ENCODE results near the gene PPARG. TPM values are rescaled to one million over a fixed set of nuclear protein-coding genes. Genes with fewer than 3 reads are reported as not detected.
"Not testable (repeated sequence)": the region's sequence is repeated elsewhere in the genome, so short reads cannot be mapped to it uniquely, and the experiment has no call there.

The PPARG gene
- total RNA-seq, 4 donors from 2014 or later: 9.7 to 17.8 (median 11.7) TPM

GRCh38 chr3:12275974-12276650 is 12.8 kb upstream of the PPARG start:
- Histone ChIP-seq H3K36me3 (no peaks in the 10 kb centered on the region), H3K4me1 (no peaks in the 10 kb centered on the region), H3K9me3 (no peaks in the 10 kb centered on the region), H3K27me3 (no peaks in the 10 kb centered on the region), H3K4me3 (no peak overlapping the region), H3K27ac (no peak overlapping the region)
- no peak for DNase-seq (ENCODE audit: low spot score in 2 of 2)
- TF ChIP-seq POLR2A (IDR thresholded peaks at IDR 0.05) (no peak), POLR2AphosphoS5 (IDR thresholded peaks at IDR 0.05) (no peak), EP300 (IDR thresholded peaks at IDR 0.05) (no peak)
- WGBS: 77% methylated on average over 3 of the region's 3 CpGs

- H3K4me1 ChIP-seq; H3K4me3 ChIP-seq; DNase-seq (ENCODE audit: low spot score in 2 of 2); H3K27me3 ChIP-seq; H3K36me3 ChIP-seq; H3K27ac ChIP-seq; H3K9me3 ChIP-seq: not testable (repeated sequence)
- WGBS: 97% methylated on average over 5 of the region's 5 CpGs
These were observed 12.0 kb upstream of the PPARG start for GRCh38 chr3:12276827-12277226.

GRCh38 chr3:12278566-12278965 is 10.3 kb upstream of the PPARG start:
- TF ChIP-seq POLR2AphosphoS5 (IDR thresholded peaks at IDR 0.05): no peak
- no peak for TF ChIP-seq CTCF (IDR thresholded peaks at IDR 0.05)
- no peak for TF ChIP-seq EP300 (IDR thresholded peaks at IDR 0.05)
- Histone ChIP-seq H3K36me3 (no peaks in the 10 kb centered on the region), H3K4me3 (no peak overlapping the region), H3K27me3 (no peaks in the 10 kb centered on the region), H3K4me1 (no peaks in the 10 kb centered on the region), H3K9me3 (no peaks in the 10 kb centered on the region), H3K27ac (no peak overlapping the region)
- WGBS: 70% methylated on average over 3 of the region's 3 CpGs
- no peak for DNase-seq (ENCODE audit: low spot score in 2 of 2)

- no peaks in the 10 kb centered on the region for H3K4me1 ChIP-seq
- TF ChIP-seq POLR2A (IDR thresholded peaks at IDR 0.05) (no peak), EP300 (IDR thresholded peaks at IDR 0.05) (no peak), POLR2AphosphoS5 (IDR thresholded peaks at IDR 0.05) (no peak), CTCF (IDR thresholded peaks at IDR 0.05) (no peak)
- H3K4me3 ChIP-seq: no peak overlapping the region
- no peaks in the 10 kb centered on the region for H3K9me3 ChIP-seq
- H3K36me3 ChIP-seq: no peaks in the 10 kb centered on the region
- H3K27ac ChIP-seq: no peak overlapping the region
- no peaks in the 10 kb centered on the region for H3K27me3 ChIP-seq
- 93% methylated on average over 10 of the region's 10 CpGs for WGBS
- no peak for DNase-seq (ENCODE audit: low spot score in 2 of 2)
These were observed 9.1 kb upstream of the PPARG start for GRCh38 chr3:12279591-12280326.

- Histone ChIP-seq H3K27me3 (no peaks in the 10 kb centered on the region), H3K36me3 (no peaks in the 10 kb centered on the region), H3K9me3 (no peaks in the 10 kb centered on the region), H3K4me3 (no peak overlapping the region), H3K4me1 (no peaks in the 10 kb centered on the region), H3K27ac (no peak overlapping the region)
- 56% methylated on average over 9 of the region's 9 CpGs for WGBS
- DNase-seq (ENCODE audit: low spot score in 2 of 2): no peak
- TF ChIP-seq CTCF (IDR thresholded peaks at IDR 0.05) (no peak), POLR2AphosphoS5 (IDR thresholded peaks at IDR 0.05) (no peak), POLR2A (IDR thresholded peaks at IDR 0.05) (no peak), EP300 (IDR thresholded peaks at IDR 0.05) (no peak)
These were observed 8.5 kb upstream of the PPARG start for GRCh38 chr3:12280357-12280806.

- no peaks in the 10 kb centered on the region for H3K36me3 ChIP-seq
- H3K4me1 ChIP-seq: peaks cover 21% of the 10 kb centered on the region
- no peak for DNase-seq (ENCODE audit: low spot score in 2 of 2)
- no peak overlapping the region for H3K4me3 ChIP-seq
- WGBS: 88% methylated on average over 2 of the region's 2 CpGs
- TF ChIP-seq POLR2A (IDR thresholded peaks at IDR 0.05) (no peak), EP300 (IDR thresholded peaks at IDR 0.05) (no peak), CTCF (IDR thresholded peaks at IDR 0.05) (no peak), POLR2AphosphoS5 (IDR thresholded peaks at IDR 0.05) (no peak)
- H3K27me3 ChIP-seq: peaks cover 19% of the 10 kb centered on the region
- H3K27ac ChIP-seq: no peak overlapping the region
- no peaks in the 10 kb centered on the region for H3K9me3 ChIP-seq
These were observed 4.3 kb upstream of the PPARG start for GRCh38 chr3:12284591-12284990.

All from suprapubic skin (tissue), 4 donors.